Pancreas (tissue), 10 donors: ENCODE results near the gene DNTT. TPM values are rescaled to one million over a fixed set of nuclear protein-coding genes. Genes with fewer than 3 reads are reported as not detected.

Experiments
- ATAC-seq, 4 donors: fragments of 200-7000 bp; cut with Tn5 transposase; one replicate each; pipeline versions ENCODE4 v1.8.0 to v1.9.1; 2020; ENCODE audit warnings: mild to moderate bottlenecking in 4 of 4, moderate library complexity in 4 of 4
- DNase-seq, 6 donors: peaks; one replicate each; pipeline ENCODE4 v3.0.0-alpha.2; 2020
- FAIRE-seq: peaks from 2 replicates; lab custom pipeline; 2012; peaks lifted over from hg19 to GRCh38; lab: Jason Lieb, UNC
- H3K27ac ChIP-seq, 4 donors: fragments of 200-600 bp; sonication (generic); 1 replicate in 3 of 4; 2 replicates in 1 of 4; pipeline versions ENCODE4 v1.5.0 to v1.8.0; 2020
- H3K27me3 ChIP-seq, 4 donors: fragments of 200-600 bp; one replicate each; pipeline ENCODE4 v1.8.0; 2021
- H3K36me3 ChIP-seq, 3 donors: fragments of 200-600 bp; sonication (generic) in 1 of 3; one replicate each; pipeline versions ENCODE4 v1.5.0 to v1.8.0; 2020 to 2021
- H3K4me1 ChIP-seq, 3 donors: fragments of 200-600 bp; one replicate each; pipeline ENCODE4 v1.8.0; 2021
- H3K4me3 ChIP-seq, 4 donors: fragments of 200-600 bp; sonication (generic) in 2 of 4; one replicate each; pipeline versions ENCODE4 v1.5.0 to v1.8.0; 2020 to 2021
- H3K9me3 ChIP-seq, 4 donors: fragments of 200-600 bp; one replicate each; pipeline ENCODE4 v1.8.0; 2021
- CTCF ChIP-seq, 4 donors: fragments of 200-600 bp; sonication (generic) in 3 of 4; IDR thresholded peaks; one replicate each; pipeline versions ENCODE4 v1.5.0 to v1.8.0; 2021; ENCODE audit warnings: antibody characterized with exemption in 4 of 4
- WGBS, 2 donors: extraction: QIAGEN DNeasy Blood & Tissue Kit; methylation state at CpG; one replicate each; pipeline ENCODE4 v1.1.7; 2013; 5-methylcytosine and 5-hydroxymethylcytosine counted together
- intact Hi-C, 3 donors: fragments of 100-400 bp; cut with DNase I; formaldehyde crosslinking; loops; one replicate each; pipeline versions ENCODE4 v1.11.1 to v1.14.2; 2022
- polyA plus RNA-seq, 2 donors: library from polyadenylated mRNA; stranded (reverse); fragments of 200-250 nt; gene quantifications; one replicate each; pipeline ENCODE4 v1.2.3, GENCODE V29; 2013
- total RNA-seq, 6 donors: library from RNA; stranded (reverse); fragmentation: NEBNext Ultra II Directional in 4 of 6; extraction: Animal tissue kit (Norgen Biotek cat#: 25700) in 4 of 6; gene quantifications; one replicate each; pipeline versions ENCODE4 v1.2.1 to v1.2.4, GENCODE V29; 2021 to 2023
- donor health status: healthy with polysubstance abuse.
- donor health status: DM: no; HTN: no; CAD: no; lungs with moderate emphysema.
- donor health status: DM: no; HTN: no; CAD: no.
- donor health status: control.
- donor health status: control.
- donor health status: Bipolar disorder and iron deficiency.
- donor health status: DM: yes; HTN: yes; CAD: no.
- donor health status: DM: no; HTN: no; CAD: no.
- donor health status: DM: no; HTN: no; CAD: no.
- donor health status: DM: yes; HTN: yes; CAD: no.

Gene DNTT
- total and polyA plus RNA-seq, 8 donors: 0.12 TPM; not detected in 7

GRCh38 chr10:96260014-96260413, 44.2 kb upstream of the DNTT start:
- no peaks in the 10 kb centered on the region for H3K36me3 ChIP-seq
- TF ChIP-seq CTCF (IDR thresholded peaks at IDR 0.05): no peak
- WGBS, 2 donors: 67% methylated on average over 3 of the region's 3 CpGs
- H3K4me3 ChIP-seq: no peak overlapping the region
- H3K27me3 ChIP-seq: no peaks in the 10 kb centered on the region
- ATAC-seq (no peak), FAIRE-seq (no peak), DNase-seq (no peak)
- H3K4me1 ChIP-seq: peaks cover 0 to 23% (median 4%) of the 10 kb centered on the region in 3 donors
- H3K9me3 ChIP-seq: no peaks in the 10 kb centered on the region
- peak overlapping the region in 2 of 4 donors; percentile 10 to 19 for H3K27ac ChIP-seq
- intact Hi-C loops: no loop called here

GRCh38 chr10:96261132-96261531, 43.1 kb upstream of the DNTT start:
- ATAC-seq (no peak), DNase-seq (no peak), FAIRE-seq (no peak)
- intact Hi-C loops: no loop called here
- TF ChIP-seq CTCF (IDR thresholded peaks at IDR 0.05): no peak
- Histone ChIP-seq H3K27ac (no peak overlapping the region), H3K4me3 (no peak overlapping the region), H3K4me1 (peaks cover 3 to 26% (median 5%) of the 10 kb centered on the region in 3 donors), H3K36me3 (no peaks in the 10 kb centered on the region), H3K27me3 (no peaks in the 10 kb centered on the region), H3K9me3 (no peaks in the 10 kb centered on the region)
- WGBS, 2 donors: 90 to 98% methylated on average over 2 of the region's 2 CpGs

GRCh38 chr10:96261930-96262329, 42.3 kb upstream of the DNTT start:
- H3K9me3 ChIP-seq: no peaks in the 10 kb centered on the region
- no peak for FAIRE-seq
- 50 to 56% methylated on average over 3 of the region's 3 CpGs for WGBS, 2 donors
- no peak overlapping the region for H3K4me3 ChIP-seq
- no peaks in the 10 kb centered on the region for H3K27me3 ChIP-seq
- no peaks in the 10 kb centered on the region for H3K36me3 ChIP-seq
- H3K4me1 ChIP-seq: peaks cover 7 to 32% (median 13%) of the 10 kb centered on the region in 3 donors
- TF ChIP-seq CTCF (IDR thresholded peaks at IDR 0.05): no peak
- H3K27ac ChIP-seq: peak overlapping the region in 1 of 4 donors; percentile 38
- intact Hi-C loops: no loop called here
- ATAC-seq: peak in 3 of 4 donors; percentile 32 to 65 (median 56)
- no peak for DNase-seq

GRCh38 chr10:96263176-96263575, 41.1 kb upstream of the DNTT start:
- H3K4me1 ChIP-seq: peaks cover 7 to 31% (median 18%) of the 10 kb centered on the region in 3 donors
- H3K27me3 ChIP-seq: no peaks in the 10 kb centered on the region
- no peak for FAIRE-seq
- intact Hi-C loops: no loop called here
- no peak overlapping the region for H3K4me3 ChIP-seq
- H3K27ac ChIP-seq: no peak overlapping the region
- no peak for ATAC-seq
- WGBS, 2 donors: 91 to 93% methylated on average over 4 of the region's 4 CpGs
- DNase-seq: no peak
- H3K9me3 ChIP-seq: no peaks in the 10 kb centered on the region
- no peak for TF ChIP-seq CTCF (IDR thresholded peaks at IDR 0.05)
- H3K36me3 ChIP-seq: no peaks in the 10 kb centered on the region

- intact Hi-C loops: no loop called here
- Histone ChIP-seq H3K27ac (no peak overlapping the region), H3K4me1 (peaks cover 7 to 31% (median 22%) of the 10 kb centered on the region in 3 donors), H3K27me3 (no peaks in the 10 kb centered on the region), H3K9me3 (no peaks in the 10 kb centered on the region), H3K36me3 (no peaks in the 10 kb centered on the region), H3K4me3 (no peak overlapping the region)
- FAIRE-seq (no peak), DNase-seq (no peak), ATAC-seq (peak in 1 of 4 donors; percentile 19)
- WGBS, 2 donors: 87 to 90% methylated on average over 4 of the region's 4 CpGs
- no peak for TF ChIP-seq CTCF (IDR thresholded peaks at IDR 0.05)
These were observed 40.6 kb upstream of the DNTT start for GRCh38 chr10:96263669-96264068.
